Measurements from ENCODE around the gene BAIAP3. TPM values are rescaled to one million over a fixed set of nuclear protein-coding genes. Genes with fewer than 3 reads are reported as not detected.

BAIAP3 gene
- total and polyA plus RNA-seq, 2 of the 8 experiments (the other 6 are each of a cell fraction or from before 2014, with no cell fraction given), result 2.9 to 6.8 TPM

DNA sequence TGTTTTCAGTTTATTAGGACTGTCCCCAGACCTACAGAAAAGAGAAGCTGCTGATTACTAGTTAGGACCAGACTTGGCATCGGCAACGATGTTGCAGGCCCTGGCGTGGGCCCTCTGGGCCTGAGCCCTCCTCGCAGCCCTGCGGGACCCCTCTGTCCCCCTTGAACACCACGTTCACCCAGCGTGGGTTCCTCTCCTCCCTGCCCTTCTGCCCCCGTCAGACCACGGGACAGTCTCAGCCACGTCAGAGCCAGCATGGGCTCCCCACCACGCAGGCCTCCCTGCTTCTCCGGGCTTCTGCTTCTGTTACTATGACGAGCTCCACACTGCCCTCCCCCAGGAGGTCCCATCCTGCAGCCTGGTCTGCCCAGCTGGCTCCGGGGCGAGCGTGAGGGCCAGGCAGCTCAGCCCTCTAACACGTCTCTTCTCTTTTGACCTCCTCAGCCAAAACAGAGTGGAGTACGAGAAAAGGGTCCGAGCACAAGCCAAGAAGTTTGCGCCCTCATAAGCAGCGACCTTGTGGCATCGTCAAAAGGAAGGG lies 9.1 kb upstream of the BAIAP3 start:
- peaks cover 9 to 14% of the 10 kb centered on the region in 2 experiments for H4K20me1 ChIP-seq (replicated peaks in 1 of 2; ENCODE audit: control insufficient read depth in 1 of 2, insufficient read depth in 2 of 2, low read length in 2 of 2)
- no peak overlapping the region for H3K27ac ChIP-seq (ENCODE audit: low read depth, low read length)
- POLR2A ChIA-PET (ENCODE audit: partially characterized antibody), result interaction anchor here (0.6 to 6.5 kb wide), 3 partner anchors 8 to 178 kb away, joined by 3 to 106 read pairs (median 4); partner anchors contain the start of gene UBE2I

More for the DNA sequence above, 9.1 kb upstream of the BAIAP3 start:
- Histone ChIP-seq H2AFZ (ENCODE audit: low read length) (no peak overlapping the region), H3K56ac (replicated peaks; ENCODE audit: insufficient read length, low read depth, low read length) (no peak overlapping the region), H3K79me1 (ENCODE audit: low read depth, low read length) (peaks cover 2% of the 10 kb centered on the region), H3K23me2 (ENCODE audit: low read depth, low read length) (no peaks in the 10 kb centered on the region), H3K79me2 (ENCODE audit: control insufficient read depth in 1 of 2, insufficient read depth in 2 of 2, low read length in 2 of 2) (no peaks in the 10 kb centered on the region; a peak in 1 of 4 replicates), H2BK5ac (ENCODE audit: low read depth, low read length) (no peak overlapping the region), H2BK15ac (ENCODE audit: low read length) (no peak overlapping the region), H2BK120ac (replicated peaks; ENCODE audit: low read depth, low read length) (no peak overlapping the region), H2BK20ac (ENCODE audit: low read length) (no peak overlapping the region), H3K27me3 (replicated peaks in 1 of 4; ENCODE audit: control insufficient read depth in 3 of 4, extremely low read depth in 1 of 4, insufficient read depth in 3 of 4, low read length in 3 of 4) (no peaks in the 10 kb centered on the region), H3K4me2 (ENCODE audit: insufficient read depth in 1 of 2, low read depth in 2 of 2, low read length in 2 of 2) (no peak overlapping the region), H3K4me1 (replicated peaks in 1 of 4; ENCODE audit: control insufficient read depth in 3 of 4, insufficient read depth in 4 of 4, low read length in 3 of 4) (no peaks in the 10 kb centered on the region; a peak in 2 of 7 replicates), H3K23ac (ENCODE audit: insufficient read length) (no peak overlapping the region), H2BK12ac (ENCODE audit: low read depth, low read length) (no peak overlapping the region), H4K5ac (ENCODE audit: insufficient read length, low read depth, low read length) (no peak overlapping the region), H3K14ac (ENCODE audit: insufficient read length) (no peak overlapping the region), H4K91ac (replicated peaks; ENCODE audit: insufficient read length, low read length) (no peak overlapping the region), H3K9ac (replicated peaks in 1 of 4; ENCODE audit: extremely low read depth in 1 of 4, low read depth in 3 of 4, low read length in 3 of 4) (no peak overlapping the region), H3K4ac (replicated peaks; ENCODE audit: insufficient read length, low read depth, low read length) (no peak overlapping the region), H4K8ac (ENCODE audit: extremely low read depth, insufficient read depth, low read length) (no peak overlapping the region), H3K9me3 (ENCODE audit: insufficient read depth in 2 of 2, low read depth in 1 of 2, low read length in 1 of 2) (no peaks in the 10 kb centered on the region), H3K18ac (ENCODE audit: extremely low read depth, low read length) (no peak overlapping the region), H3K4me3 (ENCODE audit: extremely low read depth in 1 of 4, insufficient read depth in 2 of 4, low read depth in 3 of 4, low read length in 4 of 4) (no peak overlapping the region), H2AK5ac (ENCODE audit: low read depth, low read length) (no peak overlapping the region), H3K36me3 (ENCODE audit: control insufficient read depth in 2 of 4, insufficient read depth in 4 of 4, low read length in 3 of 4) (peaks cover 22 to 43% (median 33%) of the 10 kb centered on the region in 4 experiments)
- no peak for TF ChIP-seq JUN (IDR thresholded peaks at IDR 0.05; ENCODE audit: low read depth, low read length)
- TF ChIP-seq SUZ12 (IDR thresholded peaks at IDR 0.05; ENCODE audit: low read length), result no peak
- TF ChIP-seq CBX5 (IDR thresholded peaks at IDR 0.05; ENCODE audit: low read depth, low read length), result no peak
- TF ChIP-seq SIX5 (IDR thresholded peaks at IDR 0.05; ENCODE audit: low read depth, low read length), result no peak
- no peak for TF ChIP-seq TAF1 (IDR thresholded peaks at IDR 0.05; ENCODE audit: low read depth, low read length)
- TF ChIP-seq GTF2F1 (IDR thresholded peaks at IDR 0.05; ENCODE audit: borderline replicate concordance, low read depth, low read length), result no peak
- no peak for TF ChIP-seq TBP (IDR thresholded peaks at IDR 0.05; ENCODE audit: low read depth, low read length)
- no peak for TF ChIP-seq BACH1 (IDR thresholded peaks at IDR 0.05; ENCODE audit: low read length)
- TF ChIP-seq, protein P1, sequence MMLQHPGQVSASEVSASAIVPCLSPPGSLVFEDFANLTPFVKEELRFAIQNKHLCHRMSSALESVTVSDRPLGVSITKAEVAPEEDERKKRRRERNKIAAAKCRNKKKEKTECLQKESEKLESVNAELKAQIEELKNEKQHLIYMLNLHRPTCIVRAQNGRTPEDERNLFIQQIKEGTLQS (IDR thresholded peaks at IDR 0.05; ENCODE audit: insufficient read depth, low read depth, low read length), result no peak
- TF ChIP-seq BCL11A (IDR thresholded peaks at IDR 0.05; ENCODE audit: low read depth in 2 of 2, low read length in 2 of 2), result no peak
- no peak for DNase-seq (ENCODE audit: low read depth in 1 of 2, low spot score in 2 of 2)
- no peak for FAIRE-seq
- CTCF ChIA-PET (ENCODE audit: partially characterized antibody), result interaction anchor here (0.9 to 2.1 kb wide), 7 partner anchors 9 to 106 kb away, joined by 3 to 5 read pairs (median 3); partner anchors contain the start of gene PERCC1
- WGBS, 2 experiments (ENCODE audit: extremely low coverage in 1 of 2, insufficient coverage in 1 of 2, insufficient read length in 1 of 2, insufficient replicate concordance in 2 of 2, low coverage in 1 of 2, low lambda C conversion rate in 2 of 2, missing lambda C conversion rate in 1 of 2), result 90% methylated on average over 22 of the region's 22 CpGs; no CpG with 5 or more reads in 1 of the 2 experiments
